ENCODE measurements around the gene CRNN.

DNA sequence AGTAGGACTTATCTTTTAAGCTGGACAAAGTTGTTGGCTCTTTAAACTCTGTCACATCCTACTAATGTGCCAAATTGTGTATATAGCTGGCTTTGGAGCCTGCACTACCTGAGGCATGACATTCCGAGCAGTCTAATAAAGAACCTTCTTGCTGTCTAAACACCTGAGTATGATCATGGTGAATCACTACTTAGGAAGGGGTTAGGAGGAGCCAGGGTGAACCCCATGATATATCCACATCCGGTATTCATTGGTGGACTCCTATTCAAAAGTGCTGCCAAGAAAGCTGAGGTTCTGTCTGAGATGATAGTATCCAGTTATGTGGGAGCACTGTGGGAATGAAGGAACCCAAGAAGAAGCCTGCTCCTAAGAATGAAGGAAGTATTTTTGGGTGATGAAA is 27.1 kb downstream of the CRNN start:
- TF ChIP-seq EZH2 (IDR thresholded peaks at IDR 0.05) (no peak), FOXP2 (optimal IDR thresholded peaks at IDR 0.05; ENCODE audit: control extremely low read depth, extremely low read length, insufficient read depth) (no peak)

Measured in SK-N-MC (cell line).